Stimulated activated CD8-positive, alpha-beta memory T cell treated with anti-CD3 and anti-CD28 coated beads, Interleukin-12 subunit alpha, Interleukin-12 subunit beta, amount 100 ng/mL, for 4 hours (primary cell): ENCODE measurements around the gene TMEM151A.
"Not testable (repeated sequence)": the region's sequence is repeated elsewhere in the genome, so short reads cannot be mapped to it uniquely, and the experiment has no call there.

Source experiments
- DNase-seq: peaks from one replicate; pipeline ENCODE4 v3.0.0-alpha.2; 2020; ENCODE audit warnings: low read depth

Gene TMEM151A

GRCh38 chr11:66291706-66292542 lies at the start of gene TMEM151A:
TSS of gene TMEM151A (plus strand) at chr11:66291894. CDS start at chr11:66292014, 120 bp downstream.
- no peak for DNase-seq

- no peak for DNase-seq
Measured at GRCh38 chr11:66242095-66242765, 49.5 kb upstream of the TMEM151A start.

- no peak for DNase-seq
Measured at GRCh38 chr11:66243782-66244535, 47.7 kb upstream of the TMEM151A start.

GRCh38 chr11:66247295-66247694 lies 44.4 kb upstream of the TMEM151A start:
- DNase-seq = no peak

- no peak for DNase-seq
Measured at GRCh38 chr11:66247801-66248200, 43.9 kb upstream of the TMEM151A start.

- DNase-seq = no peak
Measured at GRCh38 chr11:66248903-66249302, 42.8 kb upstream of the TMEM151A start.

- no peak for DNase-seq
Measured at GRCh38 chr11:66251809-66252208, 39.9 kb upstream of the TMEM151A start.

- DNase-seq = not testable (repeated sequence)
Measured at GRCh38 chr11:66253081-66253480, 38.6 kb upstream of the TMEM151A start.

GRCh38 chr11:66258473-66258893 lies 33.2 kb upstream of the TMEM151A start:
- no peak for DNase-seq

- no peak for DNase-seq
Measured at GRCh38 chr11:66259225-66259624, 32.5 kb upstream of the TMEM151A start.

GRCh38 chr11:66259956-66260355 lies 31.7 kb upstream of the TMEM151A start:
- DNase-seq = no peak

GRCh38 chr11:66261578-66261977 lies 30.1 kb upstream of the TMEM151A start:
- no peak for DNase-seq

- no peak for DNase-seq
Measured at GRCh38 chr11:66262191-66262590, 29.5 kb upstream of the TMEM151A start.

GRCh38 chr11:66262696-66263095 lies 29.0 kb upstream of the TMEM151A start:
- no peak for DNase-seq

GRCh38 chr11:66263231-66263630 lies 28.5 kb upstream of the TMEM151A start:
- DNase-seq = no peak

- DNase-seq = no peak
Measured at GRCh38 chr11:66263785-66264184, 27.9 kb upstream of the TMEM151A start.

GRCh38 chr11:66264383-66264782 lies 27.3 kb upstream of the TMEM151A start:
- DNase-seq = no peak

- no peak for DNase-seq
Measured at GRCh38 chr11:66264914-66265313, 26.8 kb upstream of the TMEM151A start.

GRCh38 chr11:66265531-66266377 lies 25.9 kb upstream of the TMEM151A start:
- no peak for DNase-seq

- no peak for DNase-seq
Measured at GRCh38 chr11:66266378-66267038, 25.2 kb upstream of the TMEM151A start.

GRCh38 chr11:66267039-66267378 lies 24.7 kb upstream of the TMEM151A start:
- DNase-seq = no peak
